Erythroblast (primary cell): ENCODE measurements around the gene STARD5.

Experiments used
- GATA1 ChIP-seq: IDR thresholded peaks from 2 replicates; pipeline ENCODE4 v1.6.1; 2011; ENCODE audit warnings: low read depth, mild to moderate bottlenecking, control low read depth, low read length, moderate library complexity
- POLR2A ChIP-seq: IDR thresholded peaks from 2 replicates; pipeline ENCODE4 v1.6.1; 2011; ENCODE audit warnings: mild to moderate bottlenecking, low read length

- TF ChIP-seq POLR2A, result no peak
- no peak for TF ChIP-seq GATA1
Observed at GRCh38 chr15:81264072-81264857, 59.7 kb downstream of the STARD5 start.
